HEK293 (cell line): ENCODE measurements around the gene ABCB10.

Experiments
- CTCF ChIA-PET: fragments of 350-600 bp; formaldehyde crosslinking; extraction: SDS; loops from one replicate; lab custom pipeline; 2021; ENCODE audit warnings: antibody characterized with exemption; lab: Yijun Ruan, JAX
- POLR2A ChIA-PET: fragments of 300-600 bp; formaldehyde crosslinking; extraction: SDS; loops from one replicate; lab custom pipeline; 2020; ENCODE audit warnings: antibody characterized with exemption, inconsistent platforms; lab: Yijun Ruan, JAX
- H3K27ac ChIP-seq: fragments of 200-500 bp; sonication (Bioruptor generic); 2 replicates; pipeline ENCODE4 v1.5.1; 2014; ENCODE audit warnings: low read depth, low read length, control low read depth, inconsistent platforms; ENCODE audit errors: extremely low read depth
- H3K36me3 ChIP-seq, 2 experiments: fragments of 200-500 bp in 1 of 2; sonication (Bioruptor generic) in 1 of 2; 1 replicate in 1 of 2; 2 replicates in 1 of 2; pipeline ENCODE4 v1.5.1; 2014 to 2017; ENCODE audit warnings: inconsistent platforms in 2 of 2, low read length in 2 of 2; ENCODE audit not compliant: control insufficient read depth in 2 of 2, insufficient read depth in 1 of 2
- H3K4me1 ChIP-seq: fragments of 200-500 bp; sonication (Bioruptor generic); 2 replicates; pipeline ENCODE4 v1.5.1; 2014; ENCODE audit warnings: mild to moderate bottlenecking, low read length, inconsistent platforms; ENCODE audit not compliant: control insufficient read depth, insufficient read depth
- H3K4me3 ChIP-seq: 2 replicates; pipeline ENCODE4 v1.5.1; 2011; ENCODE audit warnings: low read depth, mild to moderate bottlenecking, control low read depth, low read length, moderate library complexity
- H3K9me3 ChIP-seq: fragments of 200-500 bp; sonication (Bioruptor generic); 2 replicates; pipeline ENCODE4 v1.5.1; 2014; ENCODE audit warnings: low read depth, low read length, inconsistent platforms; ENCODE audit not compliant: control insufficient read depth, insufficient read depth
- EGR2 ChIP-seq: fragments of 450-650 bp; formaldehyde crosslinking; IDR thresholded peaks from 2 replicates; pipeline ENCODE4 v1.5.1; 2016; ENCODE audit warnings: low read depth, missing biosample characterization, missing genetic modification characterization
- GLI2 ChIP-seq: fragments of 450-650 bp; formaldehyde crosslinking; IDR thresholded peaks from 2 replicates; pipeline ENCODE4; 2017; ENCODE audit warnings: missing biosample characterization, missing genetic modification characterization, low read depth, borderline replicate concordance
- GLIS2 ChIP-seq: fragments of 450-650 bp; formaldehyde crosslinking; IDR thresholded peaks from 2 replicates; pipeline ENCODE4 v1.5.1; 2016; ENCODE audit warnings: missing biosample characterization, missing genetic modification characterization
- HOXA7 ChIP-seq: sonication (generic); formaldehyde crosslinking; IDR thresholded peaks from 2 replicates; pipeline ENCODE4 v1.8.1; 2022; ENCODE audit warnings: missing genetic modification reagents, borderline replicate concordance
- HOXC10 ChIP-seq: sonication (generic); formaldehyde crosslinking; IDR thresholded peaks from 2 replicates; pipeline ENCODE4 v1.8.1; 2023; ENCODE audit warnings: mild to moderate bottlenecking, missing genetic modification reagents
- KLF7 ChIP-seq: fragments of 450-650 bp; formaldehyde crosslinking; IDR thresholded peaks from 2 replicates; pipeline ENCODE4 v1.5.1; 2016; ENCODE audit warnings: missing biosample characterization, missing genetic modification characterization, borderline replicate concordance
- KLF8 ChIP-seq: fragments of 450-650 bp; formaldehyde crosslinking; IDR thresholded peaks from 2 replicates; pipeline ENCODE4 v1.5.1; 2016; ENCODE audit warnings: missing biosample characterization, missing genetic modification characterization
- SALL2 ChIP-seq: fragments of 450-650 bp; formaldehyde crosslinking; IDR thresholded peaks from 2 replicates; pipeline ENCODE4 v1.5.0; 2017; ENCODE audit warnings: missing biosample characterization, mild to moderate bottlenecking, missing genetic modification characterization, borderline replicate concordance
- SP3 ChIP-seq: fragments of 450-650 bp; formaldehyde crosslinking; IDR thresholded peaks from 2 replicates; pipeline ENCODE4 v1.5.1; 2016; ENCODE audit warnings: missing biosample characterization, missing genetic modification characterization
- SP7 ChIP-seq: fragments of 450-650 bp; formaldehyde crosslinking; IDR thresholded peaks from 2 replicates; pipeline ENCODE4 v1.5.1; 2016; ENCODE audit warnings: missing biosample characterization, missing genetic modification characterization
- TRIM28 ChIP-seq: IDR thresholded peaks from 2 replicates; pipeline ENCODE4 v1.6.1; 2011; ENCODE audit warnings: low read length, control low read depth, borderline replicate concordance
- ZNF202 ChIP-seq: fragments of 450-650 bp; formaldehyde crosslinking; IDR thresholded peaks from 2 replicates; pipeline ENCODE4 v1.5.1; 2016; ENCODE audit warnings: missing biosample characterization, missing genetic modification characterization, borderline replicate concordance
- ZNF211 ChIP-seq: fragments of 450-650 bp; formaldehyde crosslinking; IDR thresholded peaks from 2 replicates; pipeline ENCODE4 v1.5.1; 2016; ENCODE audit warnings: low read depth, missing biosample characterization, missing genetic modification characterization
- ZNF274 ChIP-seq, 2 experiments: fragments of 200-500 bp in 1 of 2; fragments of 450-650 bp in 1 of 2; sonication (Bioruptor generic) in 1 of 2; formaldehyde crosslinking in 1 of 2; IDR thresholded peaks; 2 replicates each; pipeline versions ENCODE4 v1.5.1 to v1.6.1; 2014 to 2016; ENCODE audit warnings: borderline replicate concordance in 1 of 2, inconsistent platforms in 1 of 2, low read length in 1 of 2, missing biosample characterization in 1 of 2, missing genetic modification characterization in 1 of 2
- ZNF354C ChIP-seq: fragments of 450-650 bp; formaldehyde crosslinking; IDR thresholded peaks from 2 replicates; pipeline ENCODE4 v1.5.1; 2016; ENCODE audit warnings: missing biosample characterization, missing genetic modification characterization, low read depth, borderline replicate concordance
- ZNF624 ChIP-seq: fragments of 450-650 bp; formaldehyde crosslinking; IDR thresholded peaks from 2 replicates; pipeline ENCODE4 v1.5.1; 2017; ENCODE audit warnings: missing biosample characterization, missing genetic modification characterization
- ZNF654 ChIP-seq: fragments of 450-650 bp; formaldehyde crosslinking; IDR thresholded peaks from 2 replicates; pipeline ENCODE4 v1.5.1; 2016; ENCODE audit warnings: low read depth, missing biosample characterization, missing genetic modification characterization
- ZNF747 ChIP-seq: fragments of 450-650 bp; formaldehyde crosslinking; IDR thresholded peaks from 2 replicates; pipeline ENCODE4 v1.5.1; 2016; ENCODE audit warnings: missing biosample characterization, missing genetic modification characterization
- ZNF843 ChIP-seq: fragments of 450-650 bp; formaldehyde crosslinking; IDR thresholded peaks from 2 replicates; pipeline ENCODE4 v1.5.1; 2016; ENCODE audit warnings: missing biosample characterization, missing genetic modification characterization
- TF ChIP-seq, protein P1 (sequence below): fragments of 450-650 bp; formaldehyde crosslinking; IDR thresholded peaks from 2 replicates; pipeline ENCODE4; 2016; ENCODE audit warnings: missing biosample characterization, missing genetic modification characterization
- TF ChIP-seq, protein P2 (sequence below): fragments of 450-650 bp; formaldehyde crosslinking; IDR thresholded peaks from 2 replicates; pipeline ENCODE4 v1.5.1; 2016; ENCODE audit warnings: missing biosample characterization, missing genetic modification characterization
- TF ChIP-seq, protein P3 (sequence below): fragments of 450-650 bp; formaldehyde crosslinking; IDR thresholded peaks from 2 replicates; pipeline ENCODE4 v1.5.1; 2016; ENCODE audit warnings: missing biosample characterization, missing genetic modification characterization

ABCB10 gene

DNA sequence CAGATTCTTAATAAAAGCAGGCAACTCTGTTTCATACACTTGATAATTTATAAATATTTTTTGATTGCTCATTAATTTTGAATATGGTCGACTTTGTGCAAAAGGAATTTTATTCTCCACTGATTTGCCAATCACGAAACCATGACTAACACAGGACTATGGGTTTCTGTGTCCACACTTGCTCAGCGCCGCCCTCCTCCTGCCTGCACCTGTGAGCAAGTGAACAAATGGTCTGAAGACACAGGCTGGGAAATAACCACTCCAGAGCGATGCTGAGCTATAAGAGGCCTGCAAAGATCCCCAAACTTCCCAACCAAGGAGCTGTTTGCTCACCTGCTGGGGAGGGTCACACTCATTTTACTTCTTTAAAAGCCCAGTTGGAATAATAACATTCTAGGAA lies 19.6 kb downstream of the ABCB10 start:
- CTCF ChIA-PET = interaction anchor here (0.5 to 1.0 kb wide), 3 partner anchors 11 to 184 kb away, joined by 3 read pairs; no protein-coding TSS in a partner anchor
- TF ChIP-seq HOXC10 (no peak), SALL2 (tag by site-specific recombination) (no peak), ZNF211 (tag by site-specific recombination) (no peak), SP7 (tag by site-specific recombination) (no peak), KLF7 (no peak), ZNF843 (tag by site-specific recombination) (no peak), ZNF202 (tag by site-specific recombination) (no peak), ZNF354C (no peak), EGR2 (no peak), ZNF654 (tag by site-specific recombination) (no peak)
- TF ChIP-seq, protein P1, sequence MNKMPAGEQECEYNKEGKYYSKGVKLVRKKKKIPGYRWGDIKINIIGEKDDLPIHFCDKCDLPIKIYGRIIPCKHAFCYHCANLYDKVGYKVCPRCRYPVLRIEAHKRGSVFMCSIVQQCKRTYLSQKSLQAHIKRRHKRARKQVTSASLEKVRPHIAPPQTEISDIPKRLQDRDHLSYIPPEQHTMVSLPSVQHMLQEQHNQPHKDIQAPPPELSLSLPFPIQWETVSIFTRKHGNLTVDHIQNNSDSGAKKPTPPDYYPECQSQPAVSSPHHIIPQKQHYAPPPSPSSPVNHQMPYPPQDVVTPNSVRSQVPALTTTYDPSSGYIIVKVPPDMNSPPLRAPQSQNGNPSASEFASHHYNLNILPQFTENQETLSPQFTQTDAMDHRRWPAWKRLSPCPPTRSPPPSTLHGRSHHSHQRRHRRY (tag by site-specific recombination) = no peak
- TF ChIP-seq, protein P2, sequence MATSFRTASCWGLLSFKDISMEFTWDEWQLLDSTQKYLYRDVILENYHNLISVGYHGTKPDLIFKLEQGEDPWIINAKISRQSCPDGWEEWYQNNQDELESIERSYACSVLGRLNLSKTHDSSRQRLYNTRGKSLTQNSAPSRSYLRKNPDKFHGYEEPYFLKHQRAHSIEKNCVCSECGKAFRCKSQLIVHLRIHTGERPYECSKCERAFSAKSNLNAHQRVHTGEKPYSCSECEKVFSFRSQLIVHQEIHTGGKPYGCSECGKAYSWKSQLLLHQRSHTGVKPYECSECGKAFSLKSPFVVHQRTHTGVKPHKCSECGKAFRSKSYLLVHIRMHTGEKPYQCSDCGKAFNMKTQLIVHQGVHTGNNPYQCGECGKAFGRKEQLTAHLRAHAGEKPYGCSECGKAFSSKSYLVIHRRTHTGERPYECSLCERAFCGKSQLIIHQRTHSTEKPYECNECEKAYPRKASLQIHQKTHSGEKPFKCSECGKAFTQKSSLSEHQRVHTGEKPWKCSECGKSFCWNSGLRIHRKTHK (tag by site-specific recombination) = no peak

DNA sequence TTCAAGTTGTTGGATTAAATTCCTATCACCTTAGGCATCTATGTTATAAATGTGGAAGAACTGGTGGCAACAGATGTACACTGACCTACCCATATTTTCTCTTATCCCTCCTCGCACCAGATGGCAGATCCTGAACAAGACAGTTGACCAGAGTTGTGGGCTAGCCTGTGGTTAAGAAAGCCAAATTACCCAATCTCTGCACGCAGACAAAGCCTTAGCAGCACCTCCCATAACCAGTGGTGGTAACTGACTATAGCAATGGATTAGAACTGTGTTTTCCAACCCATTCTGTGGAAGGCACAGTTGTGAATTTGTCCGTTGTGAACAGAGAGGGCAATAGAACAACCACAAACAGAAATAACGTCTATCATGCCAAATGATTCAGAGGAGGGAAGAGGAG lies 20.6 kb downstream of the ABCB10 start:
- Histone ChIP-seq H3K36me3 (peaks cover 79 to 89% of the 10 kb centered on the region in 2 experiments), H3K27ac (no peak overlapping the region), H3K4me1 (no peaks in the 10 kb centered on the region), H3K9me3 (no peaks in the 10 kb centered on the region), H3K4me3 (no peak overlapping the region)
- ChIA-PET POLR2A (no interaction called here), CTCF (no interaction called here)
- no peak for TF ChIP-seq ZNF624 (tag by site-specific recombination)
- no peak for TF ChIP-seq ZNF274 (IDR thresholded peaks at IDR 0.05; ENCODE audit: low read length)
- TF ChIP-seq ZNF274 (tag by site-specific recombination; IDR thresholded peaks at IDR 0.05; ENCODE audit: borderline replicate concordance) = no peak
- no peak for TF ChIP-seq TRIM28
- TF ChIP-seq SP3 = no peak
- no peak for TF ChIP-seq ZNF747 (tag by site-specific recombination)
- TF ChIP-seq, protein P3, sequence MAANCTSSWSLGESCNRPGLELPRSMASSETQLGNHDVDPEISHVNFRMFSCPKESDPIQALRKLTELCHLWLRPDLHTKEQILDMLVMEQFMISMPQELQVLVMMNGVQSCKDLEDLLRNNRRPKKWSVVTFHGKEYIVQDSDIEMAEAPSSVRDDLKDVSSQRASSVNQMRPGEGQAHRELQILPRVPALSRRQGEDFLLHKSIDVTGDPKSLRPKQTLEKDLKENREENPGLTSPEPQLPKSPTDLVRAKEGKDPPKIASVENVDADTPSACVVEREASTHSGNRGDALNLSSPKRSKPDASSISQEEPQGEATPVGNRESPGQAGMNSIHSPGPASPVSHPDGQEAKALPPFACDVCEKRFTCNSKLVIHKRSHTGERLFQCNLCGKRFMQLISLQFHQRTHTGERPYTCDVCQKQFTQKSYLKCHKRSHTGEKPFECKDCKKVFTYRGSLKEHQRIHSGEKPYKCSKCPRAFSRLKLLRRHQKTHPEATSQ (tag by site-specific recombination) = no peak
- TF ChIP-seq KLF8 = no peak
- no peak for TF ChIP-seq GLIS2 (tag by site-specific recombination)
- TF ChIP-seq GLI2 (tag by site-specific recombination) = no peak
- TF ChIP-seq HOXA7 (CRISPR knock-in tag) = no peak

More for the DNA sequence above, 19.6 kb downstream of the ABCB10 start:
- Histone ChIP-seq H3K36me3 (peaks cover 75 to 89% of the 10 kb centered on the region in 2 experiments), H3K4me3 (no peak overlapping the region), H3K9me3 (no peaks in the 10 kb centered on the region), H3K4me1 (no peaks in the 10 kb centered on the region), H3K27ac (no peak overlapping the region)
- POLR2A ChIA-PET = interaction anchor here (0.5 kb wide), 1 partner anchor 17 kb away, joined by 3 read pairs; no protein-coding TSS in a partner anchor
